GM12878 (cell line): Measurements from ENCODE around the gene PLEKHA7. TPM values are rescaled to one million over a fixed set of nuclear protein-coding genes. Genes with fewer than 3 reads are reported as not detected.
A peak's percentile ranks its signal among the peaks of the same experiment; 100 is the strongest.

Source experiments
- BCLAF1 ChIP-seq: fragments of 450-650 bp; IDR thresholded peaks from 2 replicates; pipeline ENCODE4 v1.6.1; 2017; ENCODE audit warnings: antibody characterized with exemption, mild to moderate bottlenecking, moderate library complexity
- CREM ChIP-seq: IDR thresholded peaks from 2 replicates; pipeline ENCODE4 v1.6.1; 2014; ENCODE audit warnings: antibody characterized with exemption, low read depth
- CUX1 ChIP-seq: IDR thresholded peaks from 2 replicates; pipeline ENCODE4 v1.6.1; 2012; ENCODE audit warnings: improper control_type of control experiment, low read depth, low read length; ENCODE audit not compliant: insufficient replicate concordance
- PML ChIP-seq: IDR thresholded peaks from 2 replicates; pipeline ENCODE4 v1.6.1; 2012; ENCODE audit warnings: low read length, inconsistent platforms
- REST ChIP-seq: IDR thresholded peaks from 2 replicates; pipeline ENCODE4 v1.6.1; 2012; ENCODE audit warnings: mild to moderate bottlenecking, low read depth, low read length
- SUZ12 ChIP-seq: fragments of 200-600 bp; sonication (generic); IDR thresholded peaks from one replicate; pipeline ENCODE4 v1.6.1; 2018; ENCODE audit warnings: antibody characterized with exemption, mild to moderate bottlenecking; ENCODE audit not compliant: unreplicated experiment
- USF1 ChIP-seq: IDR thresholded peaks from 2 replicates; pipeline ENCODE4 v1.6.1; 2011; ENCODE audit warnings: borderline replicate concordance, low read depth, mild to moderate bottlenecking, moderate library complexity, mixed read lengths, low read length; ENCODE audit not compliant: insufficient read depth; ENCODE audit errors: extremely low read length
- ZBTB40 ChIP-seq: fragments of 450-650 bp; IDR thresholded peaks from 2 replicates; pipeline ENCODE4 v1.6.1; 2016; ENCODE audit warnings: mild to moderate bottlenecking, moderate library complexity, borderline replicate concordance
- ZNF274 ChIP-seq: IDR thresholded peaks from one replicate; pipeline ENCODE4 v1.8.0; 2011; ENCODE audit not compliant: insufficient read length, insufficient read depth
- polyA plus RNA-seq, 11 experiments: library from polyadenylated mRNA; depleted of rRNA in 4 of 11; unstranded in 6 of 11; stranded (reverse) in 5 of 11; fragments of >200 nt; fragmentation: Nextera tagmentation in 4 of 11; fragmentation: Illumina TruSeq in 1 of 11; extraction: Ambion mirVana in 4 of 11; extraction: Trizol in 1 of 11; gene quantifications; 1 replicate in 1 of 11; 2 replicates in 10 of 11; pipeline versions ENCODE4 v1.2.1 to v1.2.3, GENCODE V29; 2011 to 2016; ENCODE audit warnings: inconsistent platforms in 2 of 11, missing spikeins in 2 of 11, low read depth in 1 of 11
- total RNA-seq, 4 experiments: library from RNA; depleted of rRNA in 3 of 4; stranded (reverse); fragments of >200 nt in 3 of 4; fragmentation: Illumina TruSeq in 1 of 4; extraction: Trizol in 1 of 4; gene quantifications; 2 replicates each; pipeline versions ENCODE4 v1.2.1 to v1.2.3, GENCODE V29; 2013 to 2021

PLEKHA7 gene
- total and polyA plus RNA-seq, 10 of the 15 experiments (the other 5 are each of a cell fraction or from before 2014, with no cell fraction given), result 0.45 to 5.3 (median 2.1) TPM

- no peak for TF ChIP-seq USF1
- no peak for TF ChIP-seq ZNF274
- TF ChIP-seq ZBTB40, result peak; percentile 42; the same call in 1 of the 2 replicates
- peak; percentile 96 for TF ChIP-seq PML
- no peak for TF ChIP-seq BCLAF1
- TF ChIP-seq REST, result no peak
- no peak for TF ChIP-seq SUZ12
- peak; percentile 94 for TF ChIP-seq CREM
- no peak for TF ChIP-seq CUX1
Observed at GRCh38 chr11:16738193-16738946, 275.8 kb downstream of the PLEKHA7 start, which contains the start of gene C11orf58 (continued).
